Kidney (tissue), 14 donors: ENCODE data around the gene ARAP2. TPM values are rescaled to one million over a fixed set of nuclear protein-coding genes. Genes with fewer than 3 reads are reported as not detected.

ENCODE experiments used
- DNase-seq, 5 donors: peaks; one replicate each; pipeline ENCODE4 v3.0.0-alpha.2; 2013 to 2020
- FAIRE-seq: peaks from 2 replicates; lab custom pipeline; 2012; peaks lifted over from hg19 to GRCh38; lab: Jason Lieb, UNC
- H3K27ac ChIP-seq, 2 donors: one replicate each; pipeline ENCODE4 v1.7.0; 2013; ENCODE audit warnings: low read depth in 2 of 2, low read length in 2 of 2, inconsistent platforms in 1 of 2
- H3K27me3 ChIP-seq: one replicate; pipeline ENCODE4 v1.7.1; 2013; ENCODE audit warnings: low read length, inconsistent platforms; ENCODE audit not compliant: control insufficient read depth, insufficient read depth
- H3K36me3 ChIP-seq, 3 donors: one replicate each; pipeline versions ENCODE4 v1.7.0 to v1.7.1; 2013; ENCODE audit warnings: low read length in 3 of 3, control low read depth in 1 of 3, inconsistent platforms in 1 of 3; ENCODE audit not compliant: insufficient read depth in 3 of 3, control insufficient read depth in 2 of 3
- H3K4me1 ChIP-seq, 3 donors: one replicate each; pipeline versions ENCODE4 v1.7.0 to v1.7.1; 2013; ENCODE audit warnings: low read length in 3 of 3, inconsistent platforms in 1 of 3, low read depth in 1 of 3; ENCODE audit not compliant: control insufficient read depth in 2 of 3, insufficient read depth in 2 of 3
- H3K4me3 ChIP-seq, 3 donors: one replicate each; pipeline versions ENCODE4 v1.7.0 to v1.8.1; 2013; ENCODE audit warnings: low read length in 3 of 3, control low read depth in 1 of 3, inconsistent platforms in 1 of 3
- H3K9ac ChIP-seq, 3 donors: one replicate each; pipeline versions ENCODE4 v1.7.0 to v1.7.1; 2013; ENCODE audit warnings: low read length in 3 of 3, control low read depth in 1 of 3, inconsistent platforms in 1 of 3
- H3K9me3 ChIP-seq, 3 donors: one replicate each; pipeline versions ENCODE4 v1.7.0 to v1.7.1; 2013; ENCODE audit warnings: low read length in 3 of 3, control low read depth in 1 of 3, inconsistent platforms in 1 of 3; ENCODE audit not compliant: control insufficient read depth in 2 of 3, insufficient read depth in 1 of 3
- CTCF ChIP-seq: IDR thresholded peaks from 3 replicates; pipeline ENCODE4 v1.5.1; 2012; ENCODE audit warnings: mild to moderate bottlenecking, moderate library complexity, borderline replicate concordance; ENCODE audit not compliant: insufficient read depth; ENCODE audit errors: extremely low read depth
- intact Hi-C: fragments of 100-400 bp; cut with DNase I; formaldehyde crosslinking; loops from one replicate; pipeline ENCODE4 v1.11.1; 2022
- polyA plus RNA-seq: library from polyadenylated mRNA; stranded (reverse); fragments of 350-450 nt; fragmentation: Illumina TruSeq; extraction: RNeasy Lipid Tissue Mini Kit (QIAGEN cat#74804); gene quantifications from one replicate; pipeline ENCODE4 v1.2.3, GENCODE V29; 2014; ENCODE audit warnings: low read depth, low replicate concordance; ENCODE audit not compliant: insufficient read depth
- total RNA-seq: library from RNA; stranded (reverse); fragmentation: NEBNext Ultra II Directional; extraction: Animal tissue kit (Norgen Biotek cat#: 25700); gene quantifications from one replicate; pipeline ENCODE4 v1.2.1, GENCODE V29; 2021
- donor health status: control.
- donor health status: control.
- donor health status: control.
- donor health status: control.
- donor health status: control.
- donor health status: DM: yes; HTN: yes; CAD: no.
- donor health status: Normal renal cell carcinoma (clear cell type).

Gene ARAP2
- total and polyA plus RNA-seq, 2 donors from 2014 or later = 3.1 to 33.5 TPM

- FAIRE-seq = no peak
- intact Hi-C loops = no loop called here
- Histone ChIP-seq H3K4me1 (no peaks in the 10 kb centered on the region), H3K4me3 (no peak overlapping the region), H3K36me3 (no peaks in the 10 kb centered on the region), H3K27ac (no peak overlapping the region), H3K9ac (no peak overlapping the region), H3K27me3 (no peaks in the 10 kb centered on the region), H3K9me3 (no peaks in the 10 kb centered on the region)
- TF ChIP-seq CTCF = no peak
- no peak for DNase-seq
Observed at GRCh38 chr4:36038491-36038890, 205.8 kb downstream of the ARAP2 start.

GRCh38 chr4:36037127-36037526 is 207.2 kb downstream of the ARAP2 start:
- no peaks in the 10 kb centered on the region for H3K9me3 ChIP-seq
- no peaks in the 10 kb centered on the region for H3K27me3 ChIP-seq
- no peak for TF ChIP-seq CTCF
- no peak overlapping the region for H3K9ac ChIP-seq
- no peak overlapping the region for H3K27ac ChIP-seq
- DNase-seq (no peak), FAIRE-seq (no peak)
- no peaks in the 10 kb centered on the region for H3K36me3 ChIP-seq
- intact Hi-C loops = no loop called here
- H3K4me3 ChIP-seq = no peak overlapping the region
- H3K4me1 ChIP-seq = no peaks in the 10 kb centered on the region

- Histone ChIP-seq H3K36me3 (no peaks in the 10 kb centered on the region), H3K4me1 (no peaks in the 10 kb centered on the region), H3K4me3 (no peak overlapping the region), H3K27me3 (no peaks in the 10 kb centered on the region), H3K9me3 (no peaks in the 10 kb centered on the region), H3K27ac (no peak overlapping the region), H3K9ac (no peak overlapping the region)
- intact Hi-C loops = no loop called here
- no peak for DNase-seq
- no peak for TF ChIP-seq CTCF
- FAIRE-seq = no peak
Observed at GRCh38 chr4:36029951-36030350, 214.4 kb downstream of the ARAP2 start.

GRCh38 chr4:36027203-36027602 is 217.1 kb downstream of the ARAP2 start:
- no peak overlapping the region for H3K9ac ChIP-seq
- H3K9me3 ChIP-seq = no peaks in the 10 kb centered on the region
- no peaks in the 10 kb centered on the region for H3K36me3 ChIP-seq
- TF ChIP-seq CTCF = no peak
- no peak overlapping the region for H3K4me3 ChIP-seq
- no peak for DNase-seq
- no peak for FAIRE-seq
- H3K27ac ChIP-seq = no peak overlapping the region
- no peaks in the 10 kb centered on the region for H3K4me1 ChIP-seq
- no peaks in the 10 kb centered on the region for H3K27me3 ChIP-seq
- intact Hi-C loops = no loop called here
